ENCODE data around the gene NRXN3. TPM values are rescaled to one million over a fixed set of nuclear protein-coding genes. Genes with fewer than 3 reads are reported as not detected.

NRXN3 gene
- total and polyA plus RNA-seq, 4 donors: 0.07 to 1.2 (median 0.23) TPM

GRCh38 chr14:78790271-78790670 lies 620.1 kb downstream of the NRXN3 start:
- H3K9me3 ChIP-seq (ENCODE audit: control insufficient read depth in 4 of 4, low read length in 3 of 4): no peaks in the 10 kb centered on the region
- H3K27me3 ChIP-seq (ENCODE audit: control insufficient read depth in 4 of 4, insufficient read depth in 4 of 4, low read length in 3 of 4): peaks cover 0 to 4% (median 0%) of the 10 kb centered on the region in 4 donors
- 11% methylated on average over 2 of the region's 2 CpGs for WGBS
- no peak for DNase-seq (ENCODE audit: low spot score)
- TF ChIP-seq RXRA (IDR thresholded peaks at IDR 0.05) (no peak), TAF1 (conservative IDR thresholded peaks at IDR 0.05) (no peak), FOXA2 (IDR thresholded peaks at IDR 0.05) (no peak), HNF4A (conservative IDR thresholded peaks at IDR 0.05) (no peak), EGR1 (IDR thresholded peaks at IDR 0.05; ENCODE audit: low read depth in 2 of 2) (no peak), RAD21 (IDR thresholded peaks at IDR 0.05) (no peak), JUND (IDR thresholded peaks at IDR 0.05) (no peak), SP1 (IDR thresholded peaks at IDR 0.05) (no peak), HNF4G (IDR thresholded peaks at IDR 0.05) (no peak), FOXA1 (IDR thresholded peaks at IDR 0.05) (no peak), ATF3 (IDR thresholded peaks at IDR 0.05) (no peak), YY1 (IDR thresholded peaks at IDR 0.05) (no peak), GABPA (IDR thresholded peaks at IDR 0.05 in 1 of 2, conservative IDR thresholded peaks at IDR 0.05 in 1 of 2) (no peak), NR2F2 (IDR thresholded peaks at IDR 0.05) (no peak)
- TF ChIP-seq, protein P1, sequence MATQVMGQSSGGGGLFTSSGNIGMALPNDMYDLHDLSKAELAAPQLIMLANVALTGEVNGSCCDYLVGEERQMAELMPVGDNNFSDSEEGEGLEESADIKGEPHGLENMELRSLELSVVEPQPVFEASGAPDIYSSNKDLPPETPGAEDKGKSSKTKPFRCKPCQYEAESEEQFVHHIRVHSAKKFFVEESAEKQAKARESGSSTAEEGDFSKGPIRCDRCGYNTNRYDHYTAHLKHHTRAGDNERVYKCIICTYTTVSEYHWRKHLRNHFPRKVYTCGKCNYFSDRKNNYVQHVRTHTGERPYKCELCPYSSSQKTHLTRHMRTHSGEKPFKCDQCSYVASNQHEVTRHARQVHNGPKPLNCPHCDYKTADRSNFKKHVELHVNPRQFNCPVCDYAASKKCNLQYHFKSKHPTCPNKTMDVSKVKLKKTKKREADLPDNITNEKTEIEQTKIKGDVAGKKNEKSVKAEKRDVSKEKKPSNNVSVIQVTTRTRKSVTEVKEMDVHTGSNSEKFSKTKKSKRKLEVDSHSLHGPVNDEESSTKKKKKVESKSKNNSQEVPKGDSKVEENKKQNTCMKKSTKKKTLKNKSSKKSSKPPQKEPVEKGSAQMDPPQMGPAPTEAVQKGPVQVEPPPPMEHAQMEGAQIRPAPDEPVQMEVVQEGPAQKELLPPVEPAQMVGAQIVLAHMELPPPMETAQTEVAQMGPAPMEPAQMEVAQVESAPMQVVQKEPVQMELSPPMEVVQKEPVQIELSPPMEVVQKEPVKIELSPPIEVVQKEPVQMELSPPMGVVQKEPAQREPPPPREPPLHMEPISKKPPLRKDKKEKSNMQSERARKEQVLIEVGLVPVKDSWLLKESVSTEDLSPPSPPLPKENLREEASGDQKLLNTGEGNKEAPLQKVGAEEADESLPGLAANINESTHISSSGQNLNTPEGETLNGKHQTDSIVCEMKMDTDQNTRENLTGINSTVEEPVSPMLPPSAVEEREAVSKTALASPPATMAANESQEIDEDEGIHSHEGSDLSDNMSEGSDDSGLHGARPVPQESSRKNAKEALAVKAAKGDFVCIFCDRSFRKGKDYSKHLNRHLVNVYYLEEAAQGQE (IDR thresholded peaks at IDR 0.05): no peak
- TF ChIP-seq, protein P2, sequence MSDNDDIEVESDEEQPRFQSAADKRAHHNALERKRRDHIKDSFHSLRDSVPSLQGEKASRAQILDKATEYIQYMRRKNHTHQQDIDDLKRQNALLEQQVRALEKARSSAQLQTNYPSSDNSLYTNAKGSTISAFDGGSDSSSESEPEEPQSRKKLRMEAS (IDR thresholded peaks at IDR 0.05): no peak
- TF ChIP-seq, protein P3, sequence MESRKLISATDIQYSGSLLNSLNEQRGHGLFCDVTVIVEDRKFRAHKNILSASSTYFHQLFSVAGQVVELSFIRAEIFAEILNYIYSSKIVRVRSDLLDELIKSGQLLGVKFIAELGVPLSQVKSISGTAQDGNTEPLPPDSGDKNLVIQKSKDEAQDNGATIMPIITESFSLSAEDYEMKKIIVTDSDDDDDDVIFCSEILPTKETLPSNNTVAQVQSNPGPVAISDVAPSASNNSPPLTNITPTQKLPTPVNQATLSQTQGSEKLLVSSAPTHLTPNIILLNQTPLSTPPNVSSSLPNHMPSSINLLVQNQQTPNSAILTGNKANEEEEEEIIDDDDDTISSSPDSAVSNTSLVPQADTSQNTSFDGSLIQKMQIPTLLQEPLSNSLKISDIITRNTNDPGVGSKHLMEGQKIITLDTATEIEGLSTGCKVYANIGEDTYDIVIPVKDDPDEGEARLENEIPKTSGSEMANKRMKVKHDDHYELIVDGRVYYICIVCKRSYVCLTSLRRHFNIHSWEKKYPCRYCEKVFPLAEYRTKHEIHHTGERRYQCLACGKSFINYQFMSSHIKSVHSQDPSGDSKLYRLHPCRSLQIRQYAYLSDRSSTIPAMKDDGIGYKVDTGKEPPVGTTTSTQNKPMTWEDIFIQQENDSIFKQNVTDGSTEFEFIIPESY (IDR thresholded peaks at IDR 0.05): no peak
- TF ChIP-seq, protein P4, sequence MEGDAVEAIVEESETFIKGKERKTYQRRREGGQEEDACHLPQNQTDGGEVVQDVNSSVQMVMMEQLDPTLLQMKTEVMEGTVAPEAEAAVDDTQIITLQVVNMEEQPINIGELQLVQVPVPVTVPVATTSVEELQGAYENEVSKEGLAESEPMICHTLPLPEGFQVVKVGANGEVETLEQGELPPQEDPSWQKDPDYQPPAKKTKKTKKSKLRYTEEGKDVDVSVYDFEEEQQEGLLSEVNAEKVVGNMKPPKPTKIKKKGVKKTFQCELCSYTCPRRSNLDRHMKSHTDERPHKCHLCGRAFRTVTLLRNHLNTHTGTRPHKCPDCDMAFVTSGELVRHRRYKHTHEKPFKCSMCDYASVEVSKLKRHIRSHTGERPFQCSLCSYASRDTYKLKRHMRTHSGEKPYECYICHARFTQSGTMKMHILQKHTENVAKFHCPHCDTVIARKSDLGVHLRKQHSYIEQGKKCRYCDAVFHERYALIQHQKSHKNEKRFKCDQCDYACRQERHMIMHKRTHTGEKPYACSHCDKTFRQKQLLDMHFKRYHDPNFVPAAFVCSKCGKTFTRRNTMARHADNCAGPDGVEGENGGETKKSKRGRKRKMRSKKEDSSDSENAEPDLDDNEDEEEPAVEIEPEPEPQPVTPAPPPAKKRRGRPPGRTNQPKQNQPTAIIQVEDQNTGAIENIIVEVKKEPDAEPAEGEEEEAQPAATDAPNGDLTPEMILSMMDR (IDR thresholded peaks at IDR 0.05; ENCODE audit: low read depth, low read length, missing input control): no peak
- H3K4me3 ChIP-seq (ENCODE audit: low read depth in 1 of 3, low read length in 3 of 3): no peak overlapping the region
- no peak overlapping the region for H3K27ac ChIP-seq (ENCODE audit: low read depth in 1 of 2, low read length in 2 of 2)
- H3K4me1 ChIP-seq (ENCODE audit: control insufficient read depth in 4 of 4, insufficient read depth in 4 of 4, low read length in 3 of 4): no peaks in the 10 kb centered on the region
- no peaks in the 10 kb centered on the region for H3K36me3 ChIP-seq (ENCODE audit: control insufficient read depth in 4 of 4, insufficient read depth in 3 of 4, low read depth in 1 of 4, low read length in 3 of 4)
- no peak overlapping the region for H3K9ac ChIP-seq (ENCODE audit: low read depth in 1 of 2, low read length in 2 of 2)
